PC-3 (cell line): Measurements from ENCODE around the gene PEPD. TPM values are rescaled to one million over a fixed set of nuclear protein-coding genes. Genes with fewer than 3 reads are reported as not detected.

Experiments
- ATAC-seq: fragments of 200-7000 bp; cut with Tn5 transposase; 2 replicates; pipeline ENCODE4 v1.9.1; 2020; ENCODE audit warnings: mild to moderate bottlenecking, moderate library complexity
- BruUV-seq: library from RNA; stranded (reverse); fragments of 400-500 nt; replicated peaks from 2 replicates; lab custom pipeline; 2021; lab: Mats Ljungman, UMichigan
- CTCF ChIA-PET: fragments of 300-600 bp; sonication (Branson Sonifier 250); formaldehyde crosslinking; loops from one replicate; lab custom pipeline; 2022; ENCODE audit warnings: antibody characterized with exemption; lab: Charles Lee
- POLR2A ChIA-PET: fragments of 300-600 bp; sonication (Branson Sonifier 250); formaldehyde crosslinking; loops from one replicate; lab custom pipeline; 2022; ENCODE audit warnings: antibody characterized with exemption; ENCODE audit not compliant: unreplicated experiment; lab: Charles Lee
- DNase-seq: peaks from one replicate; pipeline ENCODE4 v3.0.0-alpha.2; 2015
- H2AFZ ChIP-seq: fragments of 300-600 bp; sonication (generic); 2 replicates; pipeline ENCODE4 v1.6.0; 2016; ENCODE audit warnings: antibody characterized with exemption, low read length
- H3F3A ChIP-seq: fragments of 300-600 bp; sonication (generic); one replicate; pipeline ENCODE4 v1.6.0; 2017; ENCODE audit warnings: antibody characterized with exemption, low read length, control low read depth, mild to moderate bottlenecking; ENCODE audit not compliant: unreplicated experiment
- H3K27ac ChIP-seq: fragments of 300-600 bp; sonication (generic); 2 replicates; pipeline ENCODE4 v1.5.1; 2016; ENCODE audit warnings: mild to moderate bottlenecking, low read length
- H3K27me3 ChIP-seq: fragments of 300-600 bp; sonication (generic); 2 replicates; pipeline ENCODE4 v1.6.1; 2016; ENCODE audit warnings: low read length, mixed read lengths
- H3K36me3 ChIP-seq: fragments of 300-600 bp; sonication (generic); 2 replicates; pipeline ENCODE4 v1.6.1; 2016; ENCODE audit warnings: low read depth, mixed run types, low read length, mixed read lengths
- H3K4me1 ChIP-seq: fragments of 300-600 bp; sonication (generic); 2 replicates; pipeline ENCODE4 v1.5.1; 2016; ENCODE audit warnings: low read length; ENCODE audit not compliant: insufficient read depth
- H3K4me2 ChIP-seq: fragments of 300-600 bp; sonication (generic); 2 replicates; pipeline ENCODE4 v1.6.0; 2016; ENCODE audit warnings: low read length
- H3K4me3 ChIP-seq: fragments of 300-600 bp; sonication (generic); 2 replicates; pipeline ENCODE4 v1.5.1; 2016; ENCODE audit warnings: mild to moderate bottlenecking, low read length, mixed read lengths
- H3K79me2 ChIP-seq: fragments of 300-600 bp; sonication (generic); 2 replicates; pipeline ENCODE4 v1.6.1; 2017; ENCODE audit warnings: low read length, mixed read lengths
- H3K9ac ChIP-seq: fragments of 300-600 bp; sonication (generic); 2 replicates; pipeline ENCODE4 v1.6.0; 2016; ENCODE audit warnings: mild to moderate bottlenecking, low read length
- H3K9me2 ChIP-seq: fragments of 300-600 bp; sonication (generic); replicated peaks from 2 replicates; pipeline ENCODE4 v1.6.1; 2016; ENCODE audit warnings: mixed run types, low read length, mixed read lengths
- H3K9me3 ChIP-seq: fragments of 300-600 bp; sonication (generic); 2 replicates; pipeline ENCODE4 v1.6.1; 2016; ENCODE audit warnings: low read length, mixed read lengths
- H4K20me1 ChIP-seq: fragments of 300-600 bp; sonication (generic); 2 replicates; pipeline ENCODE4 v1.6.1; 2016; ENCODE audit warnings: low read length, mixed read lengths
- CTCF ChIP-seq: fragments of 300-600 bp; sonication (generic); conservative IDR thresholded peaks from 2 replicates; pipeline ENCODE4 v1.5.1; 2017; ENCODE audit warnings: antibody characterized with exemption, low read depth, mild to moderate bottlenecking, low read length
- EZH2 ChIP-seq: fragments of 300-600 bp; sonication (generic); IDR thresholded peaks from one replicate; pipeline ENCODE4 v1.6.1; 2017; ENCODE audit warnings: antibody characterized with exemption, mild to moderate bottlenecking, low read length; ENCODE audit not compliant: unreplicated experiment
- EZH2phosphoT487 ChIP-seq: fragments of 300-600 bp; sonication (generic); IDR thresholded peaks from 2 replicates; pipeline ENCODE4 v1.6.1; 2018; ENCODE audit warnings: mild to moderate bottlenecking, antibody characterized with exemption, low read length, borderline replicate concordance
- intact Hi-C: fragments of 100-400 bp; cut with micrococcal nuclease; formaldehyde crosslinking; loops from 2 replicates; pipeline ENCODE4 v1.9.0; 2023
- total RNA-seq: library from RNA; depleted of rRNA; stranded (reverse); fragments of >200 nt; gene quantifications from 2 replicates; pipeline ENCODE4 v1.2.3, GENCODE V29; 2014

Gene PEPD
- total RNA-seq, 1 experiment from 2014 or later = 53.4 TPM

- POLR2A ChIA-PET = interaction anchor here (0.7 kb wide), 1 partner anchor 399 kb away, joined by 5 read pairs; no protein-coding TSS in a partner anchor
- no peaks in the 10 kb centered on the region for H3K79me2 ChIP-seq
- intact Hi-C loops = loop anchor here (1.0 kb wide), 1 partner anchor 355 kb away; no protein-coding TSS in a partner anchor
- H3K36me3 ChIP-seq = no peaks in the 10 kb centered on the region
- CTCF ChIA-PET = interaction anchor here (0.5 to 0.6 kb wide), 5 partner anchors 135 to 680 kb away, joined by 3 to 5 read pairs (median 4); no protein-coding TSS in a partner anchor
- DNase-seq = peak; percentile 77
- no peaks in the 10 kb centered on the region for H3F3A ChIP-seq
- 0 out of 2 replicates have a peak overlapping the region, but pooled peaks have one; percentile 46 for H2AFZ ChIP-seq
- peaks cover 11% of the 10 kb centered on the region; the same call in 1 of the 2 replicates for H3K4me1 ChIP-seq
- no peaks in the 10 kb centered on the region for H3K9me3 ChIP-seq
- ATAC-seq = peak; percentile 82
- no peaks in the 10 kb centered on the region for H3K9me2 ChIP-seq
- BruUV-seq = no TSS peak
- no peak overlapping the region for H3K9ac ChIP-seq
- no peaks in the 10 kb centered on the region for H3K27me3 ChIP-seq
- H3K27ac ChIP-seq = no peak overlapping the region
- no peaks in the 10 kb centered on the region for H4K20me1 ChIP-seq
- H3K4me2 ChIP-seq = peak overlapping the region; percentile 77
- TF ChIP-seq CTCF = peak; percentile 76
- no peak for TF ChIP-seq EZH2
- no peak for TF ChIP-seq EZH2phosphoT487
- peak overlapping the region; percentile 48; the same call in 1 of the 2 replicates for H3K4me3 ChIP-seq
Measured at GRCh38 chr19:33416307-33417215, 105.0 kb downstream of the PEPD start.

GRCh38 chr19:33414667-33415605 lies 106.7 kb downstream of the PEPD start:
- H3F3A ChIP-seq = no peaks in the 10 kb centered on the region
- no TSS peak for BruUV-seq
- no peaks in the 10 kb centered on the region for H3K36me3 ChIP-seq
- H3K4me2 ChIP-seq = no peak overlapping the region
- CTCF ChIA-PET = no interaction called here
- H4K20me1 ChIP-seq = no peaks in the 10 kb centered on the region
- no peaks in the 10 kb centered on the region for H3K9me3 ChIP-seq
- ATAC-seq (no peak), DNase-seq (no peak)
- H3K4me1 ChIP-seq = peaks cover 11% of the 10 kb centered on the region; the same call in 1 of the 2 replicates
- H3K4me3 ChIP-seq = no peak overlapping the region
- no peak overlapping the region for H3K27ac ChIP-seq
- no peaks in the 10 kb centered on the region for H3K27me3 ChIP-seq
- no peak for TF ChIP-seq EZH2phosphoT487
- no peak for TF ChIP-seq CTCF
- no peak for TF ChIP-seq EZH2
- H3K9ac ChIP-seq = no peak overlapping the region
- no peaks in the 10 kb centered on the region for H3K9me2 ChIP-seq
- POLR2A ChIA-PET = no interaction called here
- no peaks in the 10 kb centered on the region for H3K79me2 ChIP-seq
- intact Hi-C loops = no loop called here
- H2AFZ ChIP-seq = no peak overlapping the region
